Astrocyte (in vitro differentiated cells and primary cell): ENCODE data around the gene TBC1D22B. TPM values are rescaled to one million over a fixed set of nuclear protein-coding genes. Genes with fewer than 3 reads are reported as not detected.
"Not testable (repeated sequence)": the region's sequence is repeated elsewhere in the genome, so short reads cannot be mapped to it uniquely, and the experiment has no call there.

ENCODE experiments used
- DNase-seq: peaks from one replicate; pipeline ENCODE4 v3.0.0-alpha.2; 2010; ENCODE audit warnings: low read depth
- FAIRE-seq: peaks from 2 replicates; lab custom pipeline; 2011; peaks lifted over from hg19 to GRCh38; lab: Jason Lieb, UNC
- H2AFZ ChIP-seq: 2 replicates; pipeline ENCODE4 v1.6.0; 2012; ENCODE audit warnings: low read depth, low read length, inconsistent platforms
- H3K27ac ChIP-seq: 2 replicates; pipeline ENCODE4 v1.5.1; 2011; ENCODE audit warnings: low read depth, low read length, inconsistent platforms
- H3K27me3 ChIP-seq: 2 replicates; pipeline ENCODE4 v1.6.0; 2011; ENCODE audit warnings: low read length, inconsistent platforms; ENCODE audit not compliant: insufficient read depth
- H3K36me3 ChIP-seq: 2 replicates; pipeline ENCODE4 v1.5.1; 2011; ENCODE audit warnings: low read length, inconsistent platforms; ENCODE audit not compliant: insufficient read depth
- H3K4me1 ChIP-seq: 2 replicates; pipeline ENCODE4 v1.5.1; 2011; ENCODE audit warnings: low read length, inconsistent platforms; ENCODE audit not compliant: insufficient read depth
- H3K4me2 ChIP-seq: 2 replicates; pipeline ENCODE4 v1.6.0; 2012; ENCODE audit warnings: low read length, inconsistent platforms
- H3K4me3 ChIP-seq: 2 replicates; pipeline ENCODE4 v1.5.1; 2011; ENCODE audit warnings: low read depth, mild to moderate bottlenecking, low read length, inconsistent platforms; ENCODE audit not compliant: insufficient read depth
- H3K79me2 ChIP-seq: 2 replicates; pipeline ENCODE4 v1.6.0; 2012; ENCODE audit warnings: mild to moderate bottlenecking, low read length, inconsistent platforms; ENCODE audit not compliant: insufficient read depth
- H3K9ac ChIP-seq: 2 replicates; pipeline ENCODE4 v1.6.0; 2012; ENCODE audit warnings: mild to moderate bottlenecking, low read length, inconsistent platforms
- H3K9me3 ChIP-seq: 2 replicates; pipeline ENCODE4 v1.5.1; 2012; ENCODE audit warnings: low read depth, mild to moderate bottlenecking, low read length, inconsistent platforms; ENCODE audit not compliant: insufficient read depth
- H4K20me1 ChIP-seq: 2 replicates; pipeline ENCODE4 v1.6.0; 2012; ENCODE audit warnings: low read length, inconsistent platforms; ENCODE audit not compliant: insufficient read depth
- H3K27ac Mint-ChIP-seq: one replicate; pipeline ENCODE4 v1.8.0; 2021; ENCODE audit warnings: mild to moderate bottlenecking, mixed read lengths; ENCODE audit not compliant: unreplicated experiment
- H3K27me3 Mint-ChIP-seq: one replicate; pipeline ENCODE4 v1.8.0; 2021; ENCODE audit warnings: low read depth, mixed read lengths; ENCODE audit not compliant: unreplicated experiment
- H3K36me3 Mint-ChIP-seq: one replicate; pipeline ENCODE4 v1.8.0; 2021; ENCODE audit warnings: low read depth, mixed read lengths; ENCODE audit not compliant: unreplicated experiment
- H3K4me1 Mint-ChIP-seq: one replicate; pipeline ENCODE4 v1.8.0; 2021; ENCODE audit warnings: low read depth, mixed read lengths; ENCODE audit not compliant: unreplicated experiment
- H3K4me3 Mint-ChIP-seq: one replicate; pipeline ENCODE4 v1.8.0; 2021; ENCODE audit warnings: mild to moderate bottlenecking, moderate library complexity, mixed read lengths; ENCODE audit not compliant: unreplicated experiment
- H3K9me3 Mint-ChIP-seq: one replicate; pipeline ENCODE4 v1.8.0; 2021; ENCODE audit warnings: mild to moderate bottlenecking, mixed read lengths; ENCODE audit not compliant: unreplicated experiment
- EZH2 ChIP-seq: IDR thresholded peaks from 2 replicates; pipeline ENCODE4 v1.6.1; 2012; ENCODE audit warnings: mild to moderate bottlenecking, low read length, inconsistent platforms; ENCODE audit not compliant: insufficient read depth
- total RNA-seq: library from RNA; stranded (reverse); gene quantifications from 2 replicates; pipeline ENCODE4 v1.2.1, GENCODE V29; 2021
- TF ChIP-seq, protein P1 (sequence below): IDR thresholded peaks from 2 replicates; pipeline ENCODE4 v1.5.1; 2011; ENCODE audit warnings: low read depth, mild to moderate bottlenecking, inconsistent platforms, low read length, moderate library complexity; ENCODE audit not compliant: insufficient read depth

Gene TBC1D22B
- total RNA-seq, 1 donor from 2014 or later: 10.8 TPM

DNA sequence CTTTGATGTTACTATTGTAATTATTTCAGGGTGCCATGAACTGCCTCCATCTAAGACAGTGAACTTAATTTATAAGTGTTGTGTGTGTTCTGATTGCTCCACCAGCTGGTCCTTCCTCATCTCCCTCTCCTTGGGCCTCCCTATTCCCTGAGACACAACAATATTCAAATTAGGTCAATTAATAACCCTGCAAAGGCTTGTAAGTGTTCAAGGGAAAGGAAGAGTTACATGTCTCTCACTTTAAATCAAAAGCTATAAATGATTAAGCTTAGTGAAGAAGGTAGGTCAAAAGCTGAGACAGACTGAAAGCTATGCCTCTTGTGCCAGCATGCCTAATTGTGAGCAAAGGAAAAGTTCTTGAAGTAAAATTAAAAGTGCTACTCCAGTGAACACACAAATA, 35.9 kb downstream of the TBC1D22B start:
- Histone ChIP-seq H3K36me3 (peaks cover 34% of the 10 kb centered on the region), H2AFZ (no peak overlapping the region), H3K4me3 (no peak overlapping the region), H3K4me2 (no peak overlapping the region), H3K27ac (no peak overlapping the region), H3K79me2 (no peaks in the 10 kb centered on the region), H3K27me3 (no peaks in the 10 kb centered on the region), H3K9me3 (peaks cover 3% of the 10 kb centered on the region), H4K20me1 (peaks cover 10% of the 10 kb centered on the region), H3K4me1 (no peaks in the 10 kb centered on the region), H3K9ac (no peak overlapping the region)
- H3K27ac Mint-ChIP-seq: no peak overlapping the region
- no peak overlapping the region for H3K4me3 Mint-ChIP-seq
- FAIRE-seq (no peak), DNase-seq (no peak)
- no peaks in the 10 kb centered on the region for H3K27me3 Mint-ChIP-seq
- TF ChIP-seq, protein P1, sequence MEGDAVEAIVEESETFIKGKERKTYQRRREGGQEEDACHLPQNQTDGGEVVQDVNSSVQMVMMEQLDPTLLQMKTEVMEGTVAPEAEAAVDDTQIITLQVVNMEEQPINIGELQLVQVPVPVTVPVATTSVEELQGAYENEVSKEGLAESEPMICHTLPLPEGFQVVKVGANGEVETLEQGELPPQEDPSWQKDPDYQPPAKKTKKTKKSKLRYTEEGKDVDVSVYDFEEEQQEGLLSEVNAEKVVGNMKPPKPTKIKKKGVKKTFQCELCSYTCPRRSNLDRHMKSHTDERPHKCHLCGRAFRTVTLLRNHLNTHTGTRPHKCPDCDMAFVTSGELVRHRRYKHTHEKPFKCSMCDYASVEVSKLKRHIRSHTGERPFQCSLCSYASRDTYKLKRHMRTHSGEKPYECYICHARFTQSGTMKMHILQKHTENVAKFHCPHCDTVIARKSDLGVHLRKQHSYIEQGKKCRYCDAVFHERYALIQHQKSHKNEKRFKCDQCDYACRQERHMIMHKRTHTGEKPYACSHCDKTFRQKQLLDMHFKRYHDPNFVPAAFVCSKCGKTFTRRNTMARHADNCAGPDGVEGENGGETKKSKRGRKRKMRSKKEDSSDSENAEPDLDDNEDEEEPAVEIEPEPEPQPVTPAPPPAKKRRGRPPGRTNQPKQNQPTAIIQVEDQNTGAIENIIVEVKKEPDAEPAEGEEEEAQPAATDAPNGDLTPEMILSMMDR: no peak
- TF ChIP-seq EZH2: no peak
- no peaks in the 10 kb centered on the region for H3K4me1 Mint-ChIP-seq
- H3K9me3 Mint-ChIP-seq: peaks cover 2% of the 10 kb centered on the region
- peaks cover 40% of the 10 kb centered on the region for H3K36me3 Mint-ChIP-seq

DNA sequence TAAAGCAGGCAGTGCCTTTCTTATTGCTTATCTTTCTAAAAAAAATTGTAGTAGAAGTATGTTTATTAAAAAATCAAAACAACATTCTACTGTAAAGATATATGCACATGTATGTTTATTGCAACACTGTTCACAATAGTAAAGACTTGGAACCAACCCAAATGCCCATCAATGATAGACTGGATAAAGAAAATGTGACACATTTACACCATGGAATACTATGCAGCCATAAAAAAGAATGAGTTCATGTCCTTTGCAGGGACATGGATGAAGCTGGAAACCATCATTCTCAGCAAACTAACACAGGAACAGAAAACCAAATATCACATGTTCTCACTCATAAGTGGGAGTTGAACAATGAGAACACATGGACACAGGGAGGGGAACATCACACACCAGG, 40.1 kb downstream of the TBC1D22B start:
- H3K27me3 Mint-ChIP-seq, H3K27me3 ChIP-seq, H2AFZ ChIP-seq, H3K27ac ChIP-seq, H3K9ac ChIP-seq, H3K27ac Mint-ChIP-seq, H3K4me1 Mint-ChIP-seq, H3K4me2 ChIP-seq, H3K9me3 Mint-ChIP-seq, H3K4me3 Mint-ChIP-seq, FAIRE-seq, H3K4me1 ChIP-seq, DNase-seq, H3K79me2 ChIP-seq, H3K4me3 ChIP-seq, H3K9me3 ChIP-seq, H4K20me1 ChIP-seq: not testable (repeated sequence)
- H3K36me3 ChIP-seq: peaks cover 18% of the 10 kb centered on the region
- peaks cover 27% of the 10 kb centered on the region for H3K36me3 Mint-ChIP-seq

DNA sequence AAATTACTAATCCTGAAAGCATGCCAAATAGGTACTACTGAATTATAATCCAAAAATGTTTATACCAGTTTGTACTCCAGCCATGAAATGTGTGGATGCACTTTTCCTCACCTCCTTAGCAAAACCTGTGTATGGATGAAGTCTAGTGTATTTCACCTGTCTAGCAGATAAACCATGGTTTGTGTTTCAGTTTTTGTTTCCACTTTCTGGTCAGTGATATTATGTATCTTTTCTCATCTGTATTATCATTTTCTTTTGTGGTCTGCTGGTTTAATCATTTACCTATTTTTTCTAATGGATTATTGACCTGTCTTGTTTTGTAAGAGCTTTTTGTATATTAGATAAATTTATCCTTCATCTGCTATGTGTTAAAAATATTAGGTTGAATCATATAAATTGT, 41.4 kb downstream of the TBC1D22B start:
- Histone ChIP-seq H3K9ac (no peak overlapping the region), H3K9me3 (peaks cover 3% of the 10 kb centered on the region), H3K4me2 (no peak overlapping the region), H2AFZ (no peak overlapping the region), H3K4me3 (no peak overlapping the region), H3K4me1 (no peaks in the 10 kb centered on the region), H3K79me2 (no peaks in the 10 kb centered on the region), H3K27me3 (no peaks in the 10 kb centered on the region), H3K27ac (no peak overlapping the region), H3K36me3 (peaks cover 19% of the 10 kb centered on the region), H4K20me1 (no peaks in the 10 kb centered on the region)
- Mint-ChIP-seq H3K36me3 (peaks cover 21% of the 10 kb centered on the region), H3K27ac (no peak overlapping the region), H3K4me1 (no peaks in the 10 kb centered on the region), H3K27me3 (no peaks in the 10 kb centered on the region), H3K4me3 (no peak overlapping the region), H3K9me3 (no peaks in the 10 kb centered on the region)
- FAIRE-seq (no peak), DNase-seq (no peak)
- TF ChIP-seq EZH2: no peak
- TF ChIP-seq, protein P1: no peak
